Lower leg skin (tissue), 3 donors: ENCODE data around the gene CREB3.

Source experiments
- CTCF ChIP-seq, 3 donors: fragments of 450-650 bp; IDR thresholded peaks; one replicate each; pipeline ENCODE4 v1.5.1; 2016; ENCODE audit warnings: antibody characterized with exemption in 3 of 3, mild to moderate bottlenecking in 3 of 3, moderate library complexity in 2 of 3
- POLR2A ChIP-seq, 2 donors: fragments of 450-650 bp; IDR thresholded peaks; one replicate each; pipeline ENCODE4 v1.6.1; 2016 to 2017; ENCODE audit warnings: antibody characterized with exemption in 2 of 2, mild to moderate bottlenecking in 1 of 2, moderate library complexity in 1 of 2

- TF ChIP-seq CTCF (IDR thresholded peaks at IDR 0.05) (no peak), POLR2A (IDR thresholded peaks at IDR 0.05) (no peak)
These were observed 21.0 kb downstream of the CREB3 start for GRCh38 chr9:35753466-35753865.
